Measurements from ENCODE around the gene GSK3B.

- TF ChIP-seq CTCF (IDR thresholded peaks at IDR 0.05) (no peak), POLR2A (IDR thresholded peaks at IDR 0.05) (no peak), EP300 (IDR thresholded peaks at IDR 0.05) (no peak)
Measured at GRCh38 chr3:120029749-120030148, 64.5 kb downstream of the GSK3B start.

All from upper lobe of left lung (tissue), 4 donors.